ENCODE data around the gene GNB1L.

The GNB1L gene

GRCh38 chr22:19798891-19799293 is 55.8 kb downstream of the GNB1L start:
- H3K36me3 ChIP-seq (replicated peaks; ENCODE audit: insufficient read depth, low read length), result no peaks in the 10 kb centered on the region
- no peak overlapping the region for H3K9ac ChIP-seq (ENCODE audit: low read length)
- no peaks in the 10 kb centered on the region for H3K9me3 ChIP-seq (replicated peaks; ENCODE audit: insufficient read depth, low read length)
- no peak overlapping the region for H2AFZ ChIP-seq (ENCODE audit: low read length)
- H3K9me2 ChIP-seq (replicated peaks; ENCODE audit: insufficient read depth, low read length), result no peaks in the 10 kb centered on the region
- H4K20me1 ChIP-seq (ENCODE audit: insufficient read depth, low read length), result no peaks in the 10 kb centered on the region
- TF ChIP-seq EZH2 (optimal IDR thresholded peaks at IDR 0.05; ENCODE audit: low read depth, low read length) (no peak), CTCF (IDR thresholded peaks at IDR 0.05; ENCODE audit: low read length) (no peak), EZH2phosphoT487 (IDR thresholded peaks at IDR 0.05; ENCODE audit: low read length) (no peak)
- no peak overlapping the region for H3K27ac ChIP-seq (ENCODE audit: low read length)
- H3K4me3 ChIP-seq (ENCODE audit: low read length), result no peak overlapping the region
- H3K4me1 ChIP-seq (ENCODE audit: low read length), result no peaks in the 10 kb centered on the region
- no peak for DNase-seq
- no peaks in the 10 kb centered on the region for H3K79me2 ChIP-seq (ENCODE audit: low read length)
- no peaks in the 10 kb centered on the region for H3F3A ChIP-seq (ENCODE audit: insufficient read depth, low read length)
- H3K27me3 ChIP-seq (replicated peaks; ENCODE audit: insufficient read depth, low read length), result no peaks in the 10 kb centered on the region
- no peak overlapping the region for H3K4me2 ChIP-seq (ENCODE audit: low read depth, low read length)

- H3K4me1 ChIP-seq (ENCODE audit: low read length), result no peaks in the 10 kb centered on the region
- H3K9me3 ChIP-seq (replicated peaks; ENCODE audit: insufficient read depth, low read length), result no peaks in the 10 kb centered on the region
- no peaks in the 10 kb centered on the region for H3K36me3 ChIP-seq (replicated peaks; ENCODE audit: insufficient read depth, low read length)
- no peaks in the 10 kb centered on the region for H3K79me2 ChIP-seq (ENCODE audit: low read length)
- H3K27ac ChIP-seq (ENCODE audit: low read length), result no peak overlapping the region
- H4K20me1 ChIP-seq (ENCODE audit: insufficient read depth, low read length), result no peaks in the 10 kb centered on the region
- no peak for DNase-seq
- no peaks in the 10 kb centered on the region for H3F3A ChIP-seq (ENCODE audit: insufficient read depth, low read length)
- no peak for TF ChIP-seq EZH2phosphoT487 (IDR thresholded peaks at IDR 0.05; ENCODE audit: low read length)
- TF ChIP-seq CTCF (IDR thresholded peaks at IDR 0.05; ENCODE audit: low read length), result no peak
- no peak for TF ChIP-seq EZH2 (optimal IDR thresholded peaks at IDR 0.05; ENCODE audit: low read depth, low read length)
- H3K4me2 ChIP-seq (ENCODE audit: low read depth, low read length), result no peak overlapping the region
- no peak overlapping the region for H2AFZ ChIP-seq (ENCODE audit: low read length)
- H3K27me3 ChIP-seq (replicated peaks; ENCODE audit: insufficient read depth, low read length), result no peaks in the 10 kb centered on the region
- H3K9me2 ChIP-seq (replicated peaks; ENCODE audit: insufficient read depth, low read length), result no peaks in the 10 kb centered on the region
- H3K4me3 ChIP-seq (ENCODE audit: low read length), result no peak overlapping the region
- H3K9ac ChIP-seq (ENCODE audit: low read length), result no peak overlapping the region
Observed at GRCh38 chr22:19798003-19798665, 56.5 kb downstream of the GNB1L start.

GRCh38 chr22:19797086-19798002 is 57.3 kb downstream of the GNB1L start:
- Histone ChIP-seq H4K20me1 (ENCODE audit: insufficient read depth, low read length) (no peaks in the 10 kb centered on the region), H3K9me2 (replicated peaks; ENCODE audit: insufficient read depth, low read length) (no peaks in the 10 kb centered on the region), H3K27ac (ENCODE audit: low read length) (no peak overlapping the region), H3K27me3 (replicated peaks; ENCODE audit: insufficient read depth, low read length) (no peaks in the 10 kb centered on the region), H3K9me3 (replicated peaks; ENCODE audit: insufficient read depth, low read length) (no peaks in the 10 kb centered on the region), H3F3A (ENCODE audit: insufficient read depth, low read length) (no peaks in the 10 kb centered on the region), H3K79me2 (ENCODE audit: low read length) (no peaks in the 10 kb centered on the region), H3K4me2 (ENCODE audit: low read depth, low read length) (no peak overlapping the region), H3K36me3 (replicated peaks; ENCODE audit: insufficient read depth, low read length) (no peaks in the 10 kb centered on the region), H3K4me3 (ENCODE audit: low read length) (no peak overlapping the region), H3K4me1 (ENCODE audit: low read length) (no peaks in the 10 kb centered on the region), H2AFZ (ENCODE audit: low read length) (no peak overlapping the region), H3K9ac (ENCODE audit: low read length) (no peak overlapping the region)
- no peak for TF ChIP-seq EZH2 (optimal IDR thresholded peaks at IDR 0.05; ENCODE audit: low read depth, low read length)
- no peak for TF ChIP-seq CTCF (IDR thresholded peaks at IDR 0.05; ENCODE audit: low read length)
- no peak for TF ChIP-seq EZH2phosphoT487 (IDR thresholded peaks at IDR 0.05; ENCODE audit: low read length)
- DNase-seq, result no peak
